ENCODE data around the gene PCSK1. TPM values are rescaled to one million over a fixed set of nuclear protein-coding genes. Genes with fewer than 3 reads are reported as not detected.

PCSK1 gene
- not detected for total RNA-seq

- Histone ChIP-seq H3K27me3 (ENCODE audit: insufficient read depth, low read length) (peaks cover 76% of the 10 kb centered on the region), H3K4me3 (ENCODE audit: low read length) (no peak within 1 kb of the TSS), H3K4me1 (ENCODE audit: insufficient read depth, low read length) (no peaks in the 10 kb centered on the region), H3K9me3 (ENCODE audit: low read depth, low read length) (no peaks in the 10 kb centered on the region)
Measured at GRCh38 chr5:96433066-96433447, at the start of gene PCSK1. Gene PCSK1 (minus strand): TSS chr5:96433248. CDS start chr5:96433042, 206 bp downstream.

GRCh38 chr5:96481867-96482266 is 48.8 kb upstream of the PCSK1 start:
- no peaks in the 10 kb centered on the region for H3K4me1 ChIP-seq (ENCODE audit: insufficient read depth, low read length)
- no peak overlapping the region for H3K4me3 ChIP-seq (ENCODE audit: low read length)
- no peaks in the 10 kb centered on the region for H3K9me3 ChIP-seq (ENCODE audit: low read depth, low read length)
- H3K27me3 ChIP-seq (ENCODE audit: insufficient read depth, low read length), result no peaks in the 10 kb centered on the region

GRCh38 chr5:96481009-96481786 is 48.1 kb upstream of the PCSK1 start:
- Histone ChIP-seq H3K4me1 (ENCODE audit: insufficient read depth, low read length) (no peaks in the 10 kb centered on the region), H3K9me3 (ENCODE audit: low read depth, low read length) (no peaks in the 10 kb centered on the region), H3K27me3 (ENCODE audit: insufficient read depth, low read length) (no peaks in the 10 kb centered on the region), H3K4me3 (ENCODE audit: low read length) (no peak overlapping the region)

GRCh38 chr5:96478983-96479382 is 45.9 kb upstream of the PCSK1 start:
- H3K4me3 ChIP-seq (ENCODE audit: low read length), result no peak overlapping the region
- H3K4me1 ChIP-seq (ENCODE audit: insufficient read depth, low read length), result no peaks in the 10 kb centered on the region
- H3K9me3 ChIP-seq (ENCODE audit: low read depth, low read length), result no peaks in the 10 kb centered on the region
- H3K27me3 ChIP-seq (ENCODE audit: insufficient read depth, low read length), result no peaks in the 10 kb centered on the region

- Histone ChIP-seq H3K4me1 (ENCODE audit: insufficient read depth, low read length) (no peaks in the 10 kb centered on the region), H3K9me3 (ENCODE audit: low read depth, low read length) (no peaks in the 10 kb centered on the region), H3K4me3 (ENCODE audit: low read length) (no peak overlapping the region), H3K27me3 (ENCODE audit: insufficient read depth, low read length) (no peaks in the 10 kb centered on the region)
Measured at GRCh38 chr5:96476654-96477053, 43.6 kb upstream of the PCSK1 start.

- Histone ChIP-seq H3K27me3 (ENCODE audit: insufficient read depth, low read length) (no peaks in the 10 kb centered on the region), H3K9me3 (ENCODE audit: low read depth, low read length) (no peaks in the 10 kb centered on the region), H3K4me3 (ENCODE audit: low read length) (no peak overlapping the region), H3K4me1 (ENCODE audit: insufficient read depth, low read length) (no peaks in the 10 kb centered on the region)
Measured at GRCh38 chr5:96474073-96474472, 41.0 kb upstream of the PCSK1 start.

- Histone ChIP-seq H3K4me1 (ENCODE audit: insufficient read depth, low read length) (no peaks in the 10 kb centered on the region), H3K9me3 (ENCODE audit: low read depth, low read length) (no peaks in the 10 kb centered on the region), H3K4me3 (ENCODE audit: low read length) (no peak overlapping the region), H3K27me3 (ENCODE audit: insufficient read depth, low read length) (peaks cover 2% of the 10 kb centered on the region)
Measured at GRCh38 chr5:96473155-96473554, 40.1 kb upstream of the PCSK1 start.

GRCh38 chr5:96470785-96471184 is 37.7 kb upstream of the PCSK1 start:
- Histone ChIP-seq H3K27me3 (ENCODE audit: insufficient read depth, low read length) (peaks cover 9% of the 10 kb centered on the region), H3K4me3 (ENCODE audit: low read length) (no peak overlapping the region), H3K4me1 (ENCODE audit: insufficient read depth, low read length) (no peaks in the 10 kb centered on the region), H3K9me3 (ENCODE audit: low read depth, low read length) (no peaks in the 10 kb centered on the region)

GRCh38 chr5:96468956-96469355 is 35.9 kb upstream of the PCSK1 start:
- H3K9me3 ChIP-seq (ENCODE audit: low read depth, low read length), result no peaks in the 10 kb centered on the region
- peaks cover 9% of the 10 kb centered on the region for H3K27me3 ChIP-seq (ENCODE audit: insufficient read depth, low read length)
- no peaks in the 10 kb centered on the region for H3K4me1 ChIP-seq (ENCODE audit: insufficient read depth, low read length)
- H3K4me3 ChIP-seq (ENCODE audit: low read length), result no peak overlapping the region

GRCh38 chr5:96463091-96463490 is 30.0 kb upstream of the PCSK1 start:
- Histone ChIP-seq H3K27me3 (ENCODE audit: insufficient read depth, low read length) (peaks cover 6% of the 10 kb centered on the region), H3K4me3 (ENCODE audit: low read length) (no peak overlapping the region), H3K4me1 (ENCODE audit: insufficient read depth, low read length) (no peaks in the 10 kb centered on the region), H3K9me3 (ENCODE audit: low read depth, low read length) (no peaks in the 10 kb centered on the region)

GRCh38 chr5:96459313-96460121 is 26.5 kb upstream of the PCSK1 start:
- no peaks in the 10 kb centered on the region for H3K4me1 ChIP-seq (ENCODE audit: insufficient read depth, low read length)

GRCh38 chr5:96458176-96458575 is 25.1 kb upstream of the PCSK1 start:
- H3K27me3 ChIP-seq (ENCODE audit: insufficient read depth, low read length), result no peaks in the 10 kb centered on the region

More at GRCh38 chr5:96459313-96460121, 26.5 kb upstream of the PCSK1 start:
- H3K27me3 ChIP-seq (ENCODE audit: insufficient read depth, low read length), result no peaks in the 10 kb centered on the region
- no peak overlapping the region for H3K4me3 ChIP-seq (ENCODE audit: low read length)
- H3K9me3 ChIP-seq (ENCODE audit: low read depth, low read length), result no peaks in the 10 kb centered on the region

GRCh38 chr5:96455789-96456188 is 22.7 kb upstream of the PCSK1 start:
- no peak overlapping the region for H3K4me3 ChIP-seq (ENCODE audit: low read length)
- H3K27me3 ChIP-seq (ENCODE audit: insufficient read depth, low read length), result no peaks in the 10 kb centered on the region
- H3K9me3 ChIP-seq (ENCODE audit: low read depth, low read length), result no peaks in the 10 kb centered on the region
- no peaks in the 10 kb centered on the region for H3K4me1 ChIP-seq (ENCODE audit: insufficient read depth, low read length)

More at GRCh38 chr5:96458176-96458575, 25.1 kb upstream of the PCSK1 start:
- Histone ChIP-seq H3K4me1 (ENCODE audit: insufficient read depth, low read length) (no peaks in the 10 kb centered on the region), H3K4me3 (ENCODE audit: low read length) (no peak overlapping the region), H3K9me3 (ENCODE audit: low read depth, low read length) (no peaks in the 10 kb centered on the region)

- Histone ChIP-seq H3K4me1 (ENCODE audit: insufficient read depth, low read length) (no peaks in the 10 kb centered on the region), H3K9me3 (ENCODE audit: low read depth, low read length) (no peaks in the 10 kb centered on the region), H3K27me3 (ENCODE audit: insufficient read depth, low read length) (no peaks in the 10 kb centered on the region), H3K4me3 (ENCODE audit: low read length) (no peak overlapping the region)
Measured at GRCh38 chr5:96453394-96453793, 20.3 kb upstream of the PCSK1 start.

- Histone ChIP-seq H3K9me3 (ENCODE audit: low read depth, low read length) (no peaks in the 10 kb centered on the region), H3K4me3 (ENCODE audit: low read length) (no peak overlapping the region), H3K27me3 (ENCODE audit: insufficient read depth, low read length) (no peaks in the 10 kb centered on the region), H3K4me1 (ENCODE audit: insufficient read depth, low read length) (no peaks in the 10 kb centered on the region)
Measured at GRCh38 chr5:96447949-96448348, 14.9 kb upstream of the PCSK1 start.

Data from mononuclear cell (primary cell).